GM21515 (cell line): ENCODE data around the gene GDF9.

Experiments
- ATAC-seq: cut with Tn5 transposase; IDR thresholded peaks from one replicate; pipeline ENCODE4 v1.9.1; 2021; ENCODE audit not compliant: unreplicated experiment

Gene GDF9

DNA sequence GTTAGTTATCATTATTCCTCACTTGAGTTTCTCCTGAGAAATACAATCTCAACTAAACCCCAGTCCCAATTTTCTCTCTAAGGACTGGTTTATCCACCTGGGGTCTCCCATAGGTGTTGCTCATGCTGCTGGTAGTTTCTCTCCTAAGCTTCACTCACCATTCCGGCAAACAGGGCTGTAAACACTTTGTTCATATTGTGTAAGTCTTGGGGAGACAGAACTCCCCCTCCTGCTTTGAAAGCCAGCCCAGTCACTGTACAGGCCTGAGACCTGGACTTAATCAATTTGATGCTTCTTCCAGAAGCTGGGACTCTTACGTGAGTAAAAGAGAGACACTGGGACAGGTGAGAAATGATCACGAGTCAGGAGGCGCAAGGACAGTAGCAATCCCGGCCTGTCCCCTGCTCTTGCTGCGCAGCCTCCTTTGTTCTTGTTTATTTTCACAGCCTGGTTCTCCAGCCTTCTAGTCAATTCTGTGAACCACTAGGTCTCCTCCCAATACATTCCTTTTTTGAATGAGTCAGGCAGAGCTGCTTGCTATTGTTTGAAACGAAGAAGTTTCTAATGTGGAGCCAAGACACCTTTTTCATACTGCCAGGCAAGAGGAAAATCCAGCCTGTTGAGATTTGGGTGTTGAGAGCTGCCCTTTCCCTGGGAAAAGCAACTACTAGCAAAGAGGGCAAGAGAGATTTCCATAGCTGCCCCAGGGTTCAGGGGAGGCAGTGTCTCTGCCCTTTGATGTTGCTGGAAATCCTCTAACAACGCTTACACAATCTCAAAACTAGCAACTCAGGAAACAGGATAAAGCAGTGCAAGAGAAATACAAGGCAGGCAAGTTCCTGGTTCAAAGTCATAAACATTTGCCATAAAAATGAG lies 26.6 kb downstream of the GDF9 start:
- no peak for ATAC-seq

GRCh38 chr5:132838516-132839282 lies 27.6 kb downstream of the GDF9 start:
- no peak for ATAC-seq

DNA sequence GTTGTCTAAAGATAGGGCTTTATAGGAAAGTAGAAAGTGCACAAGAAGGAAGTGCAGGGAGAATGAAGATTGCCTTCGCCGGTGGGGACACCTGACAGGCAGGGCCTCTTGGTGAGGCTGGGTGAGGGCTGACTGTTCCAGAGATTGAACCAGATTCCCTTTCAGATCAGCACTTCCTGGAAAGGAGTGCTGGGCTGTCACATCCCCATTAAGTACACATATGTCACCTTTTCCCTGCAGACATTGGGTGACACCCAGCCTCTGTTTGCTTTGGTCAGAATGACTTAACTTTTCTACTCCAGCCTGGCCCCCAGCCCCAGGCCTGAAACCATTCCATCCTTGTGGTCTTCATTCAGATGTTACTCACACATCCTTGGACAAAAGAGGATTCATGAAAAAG lies 28.4 kb downstream of the GDF9 start:
- ATAC-seq: no peak

- no peak for ATAC-seq
Observed at GRCh38 chr5:132836852-132837251, 29.4 kb downstream of the GDF9 start.

GRCh38 chr5:132834057-132834456 lies 32.2 kb downstream of the GDF9 start:
- ATAC-seq: no peak

GRCh38 chr5:132832612-132833011 lies 33.7 kb downstream of the GDF9 start:
- ATAC-seq: no peak

- no peak for ATAC-seq
Observed at GRCh38 chr5:132831095-132831860, 35.0 kb downstream of the GDF9 start.

DNA sequence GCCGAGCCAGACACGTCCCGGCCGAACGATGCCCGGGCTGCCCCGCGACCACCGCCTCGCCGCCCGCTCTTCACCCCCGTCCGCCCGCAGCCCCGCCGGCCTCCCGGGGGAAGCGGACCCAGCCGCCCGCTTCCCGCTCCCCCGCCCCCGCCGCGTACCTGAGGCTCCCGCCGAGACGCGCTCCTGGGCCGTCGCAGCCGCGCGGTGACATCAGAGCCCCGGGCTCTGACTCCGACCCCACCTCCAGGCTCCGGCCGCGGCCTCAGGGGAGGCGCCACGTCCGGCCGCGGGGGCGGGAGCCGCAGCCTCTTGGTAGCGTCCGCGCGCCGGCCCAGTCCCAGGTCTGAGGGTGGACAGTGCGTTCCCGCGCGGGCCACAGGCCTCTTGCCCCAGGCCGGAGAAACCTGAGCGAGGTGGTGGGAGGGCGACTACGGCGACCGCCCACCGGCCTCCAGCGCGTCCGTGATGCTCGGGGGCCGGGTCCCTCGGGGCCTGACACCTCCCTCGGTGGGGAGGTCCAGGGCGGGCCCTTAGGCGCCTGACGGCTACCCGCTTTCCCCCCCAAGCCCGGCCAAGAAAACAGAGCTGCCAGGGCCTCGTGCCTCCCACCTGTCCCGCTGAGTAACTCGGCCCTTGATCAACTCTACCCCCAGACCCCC lies 35.7 kb downstream of the GDF9 start, which contains the start of gene SHROOM1:
Gene SHROOM1, minus strand, starts transcription at position 212 of the 659 bp plus-strand sequence. CDS start 4,507 bp downstream, outside the sequence.
- peak; percentile 72 for ATAC-seq

GRCh38 chr5:132829742-132830435 lies 36.4 kb downstream of the GDF9 start:
- ATAC-seq: peak; percentile 80

GRCh38 chr5:132828846-132829494 lies 37.3 kb downstream of the GDF9 start:
- no peak for ATAC-seq

DNA sequence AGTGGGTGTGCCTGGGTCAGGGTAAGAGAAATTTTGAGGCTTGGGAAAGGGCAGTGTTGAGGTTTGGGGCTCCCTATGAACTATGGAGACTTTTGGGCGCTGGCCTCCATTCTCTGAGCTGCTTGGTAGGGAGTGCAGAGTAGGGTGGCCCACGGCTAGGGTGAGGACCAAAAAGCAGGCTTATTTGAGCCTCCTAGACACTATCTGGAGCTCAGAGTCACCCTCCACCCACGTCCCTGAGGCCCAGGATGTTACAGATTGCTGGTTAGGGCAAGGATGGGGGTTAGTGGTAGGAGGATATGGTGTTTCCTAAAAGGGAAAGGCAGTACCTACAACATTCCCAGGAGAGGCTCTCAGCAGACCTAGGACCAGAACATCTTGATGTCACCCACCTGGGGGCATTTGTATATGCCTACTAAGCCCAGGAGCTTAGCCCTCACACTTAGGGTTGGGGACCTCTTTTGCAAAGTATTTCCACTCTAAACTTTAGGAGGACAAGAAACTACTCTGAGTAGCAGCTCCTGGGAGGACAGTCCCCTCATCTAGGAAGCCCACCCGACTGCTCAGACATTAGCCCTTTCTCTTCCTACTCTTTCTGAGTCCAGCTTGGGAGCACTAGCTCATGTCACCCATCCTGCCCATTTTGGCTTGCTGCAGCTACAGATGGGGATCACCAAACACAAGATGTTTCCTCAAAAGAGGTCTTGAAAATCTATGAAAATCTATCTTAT lies 38.2 kb downstream of the GDF9 start:
- no peak for ATAC-seq

GRCh38 chr5:132826424-132827082 lies 39.7 kb downstream of the GDF9 start:
- no peak for ATAC-seq

- no peak for ATAC-seq
Observed at GRCh38 chr5:132825834-132826391, 40.4 kb downstream of the GDF9 start.

DNA sequence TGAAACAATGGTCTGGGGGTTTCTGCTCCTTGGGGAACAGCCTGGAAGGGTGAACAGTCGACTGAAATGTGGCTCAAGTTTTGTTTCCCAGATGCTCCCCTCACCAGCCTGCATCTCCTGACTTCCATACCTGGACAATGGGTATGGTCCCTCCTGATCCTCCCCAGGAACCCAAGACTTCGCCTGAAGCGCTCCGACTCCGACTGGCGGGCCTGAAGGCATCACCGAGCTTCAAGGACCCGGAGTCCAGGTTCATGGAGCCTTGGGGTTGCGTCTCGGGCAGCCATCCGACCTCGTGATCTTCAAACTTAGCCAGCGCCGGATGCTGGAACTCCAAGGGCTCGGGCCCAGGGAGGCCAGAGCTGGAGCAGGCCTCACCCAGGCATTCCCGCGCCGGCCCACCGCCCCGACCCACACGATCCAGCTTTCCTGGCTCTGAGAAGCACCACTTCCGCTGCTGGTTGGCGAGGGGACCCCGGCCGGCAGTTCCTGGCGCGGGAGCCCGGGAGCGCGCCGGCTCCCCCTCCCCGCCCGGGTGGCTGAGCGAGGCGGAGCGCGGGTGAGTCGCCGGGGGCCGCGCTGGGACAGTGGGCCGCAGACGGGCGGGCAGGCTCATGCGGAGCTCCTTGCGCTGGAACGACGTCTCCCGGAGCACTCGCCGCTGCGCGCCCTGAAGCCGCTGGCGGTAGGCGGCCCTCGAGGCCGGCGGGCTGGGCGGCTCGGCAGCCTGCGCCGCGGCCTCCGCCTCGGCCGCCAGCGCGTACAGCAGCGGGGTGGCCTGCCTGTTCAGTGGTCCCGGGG lies 41.0 kb downstream of the GDF9 start:
- no peak for ATAC-seq

GRCh38 chr5:132824426-132824825 lies 41.8 kb downstream of the GDF9 start:
- ATAC-seq: no peak

DNA sequence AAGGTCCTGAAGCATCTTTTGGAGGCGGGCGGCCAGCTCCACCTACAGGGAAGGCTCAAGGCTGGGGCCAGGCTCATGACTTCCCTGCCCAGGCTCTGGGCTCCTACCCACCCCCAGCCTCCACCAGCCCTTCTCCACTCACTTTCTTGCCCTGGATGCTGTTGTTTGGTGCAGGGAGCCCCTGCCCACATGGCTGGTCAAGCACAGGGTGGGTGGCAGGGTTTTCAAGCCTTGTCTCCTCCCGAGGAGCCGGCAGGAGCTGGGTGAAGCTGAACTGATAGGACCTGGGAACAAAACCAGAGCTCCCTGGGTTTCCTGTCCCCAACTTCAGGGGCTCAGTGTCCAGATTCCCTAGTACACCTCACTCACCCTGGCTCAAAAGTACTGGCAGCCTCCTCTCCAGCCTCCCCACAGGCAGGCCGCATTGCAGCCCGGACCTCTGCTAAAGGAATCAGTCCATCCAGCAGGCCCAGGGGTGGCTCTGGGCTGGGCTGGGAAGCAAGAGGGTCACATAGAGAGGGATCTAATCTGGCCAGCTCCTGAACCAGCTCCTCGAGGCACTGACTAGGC lies 42.7 kb downstream of the GDF9 start:
- no peak for ATAC-seq
